SK-N-SH treated with all-trans-retinoic acid at 6 μM for 48 hours (cell line): ENCODE measurements around the gene FHOD3.

Experiments used
- ATAC-seq: fragments of 200-7000 bp; cut with Tn5 transposase; 3 replicates; pipeline ENCODE4 v1.9.1; 2020; ENCODE audit warnings: mild to moderate bottlenecking, moderate library complexity
- ARNTL ChIP-seq: fragments of 450-650 bp; formaldehyde crosslinking; IDR thresholded peaks from 2 replicates; pipeline ENCODE4 v1.5.0; 2020; ENCODE audit warnings: low read depth, mild to moderate bottlenecking, moderate library complexity, borderline replicate concordance
- CSDC2 ChIP-seq: fragments of 250-450 bp; sonication (Bioruptor Pico); IDR thresholded peaks from 2 replicates; pipeline ENCODE4 v1.5.0; 2020; ENCODE audit warnings: mild to moderate bottlenecking, moderate library complexity
- ESRRG ChIP-seq: fragments of 250-450 bp; sonication (Bioruptor Pico); IDR thresholded peaks from 2 replicates; pipeline ENCODE4 v1.6.1; 2021; ENCODE audit warnings: mild to moderate bottlenecking
- GLIS3 ChIP-seq: fragments of 250-450 bp; sonication (Bioruptor Pico); IDR thresholded peaks from 2 replicates; pipeline ENCODE4 v1.5.0; 2020; ENCODE audit warnings: mild to moderate bottlenecking, moderate library complexity
- OSR1 ChIP-seq: fragments of 250-450 bp; sonication (Bioruptor Pico); IDR thresholded peaks from 2 replicates; pipeline ENCODE4 v1.8.0; 2022; ENCODE audit warnings: moderate library complexity, mild to moderate bottlenecking, inconsistent platforms
- PPARA ChIP-seq: fragments of 250-450 bp; sonication (Bioruptor Pico); IDR thresholded peaks from 2 replicates; pipeline ENCODE4 v1.5.0; 2020; ENCODE audit warnings: mild to moderate bottlenecking, borderline replicate concordance
- RARB ChIP-seq: fragments of 250-450 bp; sonication (Bioruptor Pico); IDR thresholded peaks from 2 replicates; pipeline ENCODE4 v1.8.0; 2021; ENCODE audit warnings: mild to moderate bottlenecking, moderate library complexity
- SNAI2 ChIP-seq: fragments of 250-450 bp; sonication (Bioruptor Pico); IDR thresholded peaks from 2 replicates; pipeline ENCODE4 v1.5.0; 2020; ENCODE audit warnings: mild to moderate bottlenecking, moderate library complexity
- TCF4 ChIP-seq: fragments of 250-450 bp; sonication (Bioruptor Pico); IDR thresholded peaks from 2 replicates; pipeline ENCODE4 v1.8.0; 2021; ENCODE audit warnings: mild to moderate bottlenecking, moderate library complexity, borderline replicate concordance
- ZC3H10 ChIP-seq: fragments of 250-450 bp; sonication (Bioruptor Pico); IDR thresholded peaks from 2 replicates; pipeline ENCODE4 v1.5.1; 2021; ENCODE audit warnings: mild to moderate bottlenecking, moderate library complexity
- ZFP3 ChIP-seq: fragments of 250-450 bp; sonication (Bioruptor Pico); IDR thresholded peaks from 2 replicates; pipeline ENCODE4 v1.5.0; 2020; ENCODE audit warnings: mild to moderate bottlenecking, moderate library complexity
- ZFP30 ChIP-seq: fragments of 450-650 bp; formaldehyde crosslinking; IDR thresholded peaks from 2 replicates; pipeline ENCODE4 v1.5.0; 2022; ENCODE audit warnings: mild to moderate bottlenecking, moderate library complexity
- ZNF565 ChIP-seq: fragments of 450-650 bp; formaldehyde crosslinking; conservative IDR thresholded peaks from 2 replicates; pipeline ENCODE4 v1.5.0; 2020; ENCODE audit warnings: low read depth, mild to moderate bottlenecking, moderate library complexity
- ZNF70 ChIP-seq: fragments of 450-650 bp; formaldehyde crosslinking; IDR thresholded peaks from 2 replicates; pipeline ENCODE4 v1.5.0; 2020; ENCODE audit warnings: mild to moderate bottlenecking, moderate library complexity
- ZNF8 ChIP-seq: fragments of 450-650 bp; formaldehyde crosslinking; IDR thresholded peaks from 2 replicates; pipeline ENCODE4 v1.5.0; 2020; ENCODE audit warnings: mild to moderate bottlenecking, moderate library complexity
- TF ChIP-seq, protein P1 (sequence below): fragments of 250-450 bp; sonication (Bioruptor Pico); IDR thresholded peaks from 2 replicates; pipeline ENCODE4 v1.5.1; 2020; ENCODE audit warnings: low read depth, mild to moderate bottlenecking, moderate library complexity
- TF ChIP-seq, protein P2 (sequence below): fragments of 250-450 bp; sonication (Bioruptor Pico); IDR thresholded peaks from 2 replicates; pipeline ENCODE4 v1.8.0; 2021; ENCODE audit warnings: low read depth, mild to moderate bottlenecking, moderate library complexity, borderline replicate concordance
- TF ChIP-seq, protein P3 (sequence below): fragments of 250-450 bp; sonication (Bioruptor Pico); IDR thresholded peaks from 2 replicates; pipeline ENCODE4 v1.5.1; 2021; ENCODE audit warnings: mild to moderate bottlenecking, moderate library complexity

The FHOD3 gene

DNA sequence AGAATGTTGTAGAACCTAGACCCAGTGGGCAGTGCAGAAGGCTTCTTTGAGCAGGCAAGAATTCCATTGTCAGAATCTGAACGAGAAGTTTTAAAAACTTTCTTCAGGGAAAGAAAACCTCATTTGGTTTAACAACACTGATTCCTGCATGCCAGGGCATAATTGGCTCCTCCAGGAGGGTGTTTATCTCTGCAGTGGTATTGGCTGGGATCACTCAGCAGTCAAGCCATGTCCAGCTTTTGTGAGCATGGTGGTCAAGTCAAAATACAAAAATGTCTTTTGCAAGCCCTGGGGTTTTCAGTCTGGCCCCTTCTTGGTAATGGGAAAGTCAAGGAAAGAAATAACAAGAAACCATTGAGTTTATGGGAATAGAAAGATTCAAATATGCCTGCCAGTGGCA, 28.3 kb downstream of the FHOD3 start:
- TF ChIP-seq ZNF565 (no peak), SNAI2 (CRISPR knock-in tag) (no peak), OSR1 (CRISPR knock-in tag) (no peak), ESRRG (CRISPR knock-in tag) (no peak), ZFP30 (no peak), ZNF8 (no peak), GLIS3 (CRISPR knock-in tag) (no peak), PPARA (CRISPR knock-in tag) (no peak)
- TF ChIP-seq, protein P1, sequence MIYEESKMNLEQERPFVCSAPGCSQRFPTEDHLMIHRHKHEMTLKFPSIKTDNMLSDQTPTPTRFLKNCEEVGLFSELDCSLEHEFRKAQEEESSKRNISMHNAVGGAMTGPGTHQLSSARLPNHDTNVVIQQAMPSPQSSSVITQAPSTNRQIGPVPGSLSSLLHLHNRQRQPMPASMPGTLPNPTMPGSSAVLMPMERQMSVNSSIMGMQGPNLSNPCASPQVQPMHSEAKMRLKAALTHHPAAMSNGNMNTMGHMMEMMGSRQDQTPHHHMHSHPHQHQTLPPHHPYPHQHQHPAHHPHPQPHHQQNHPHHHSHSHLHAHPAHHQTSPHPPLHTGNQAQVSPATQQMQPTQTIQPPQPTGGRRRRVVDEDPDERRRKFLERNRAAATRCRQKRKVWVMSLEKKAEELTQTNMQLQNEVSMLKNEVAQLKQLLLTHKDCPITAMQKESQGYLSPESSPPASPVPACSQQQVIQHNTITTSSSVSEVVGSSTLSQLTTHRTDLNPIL: no peak
- ATAC-seq: no peak

DNA sequence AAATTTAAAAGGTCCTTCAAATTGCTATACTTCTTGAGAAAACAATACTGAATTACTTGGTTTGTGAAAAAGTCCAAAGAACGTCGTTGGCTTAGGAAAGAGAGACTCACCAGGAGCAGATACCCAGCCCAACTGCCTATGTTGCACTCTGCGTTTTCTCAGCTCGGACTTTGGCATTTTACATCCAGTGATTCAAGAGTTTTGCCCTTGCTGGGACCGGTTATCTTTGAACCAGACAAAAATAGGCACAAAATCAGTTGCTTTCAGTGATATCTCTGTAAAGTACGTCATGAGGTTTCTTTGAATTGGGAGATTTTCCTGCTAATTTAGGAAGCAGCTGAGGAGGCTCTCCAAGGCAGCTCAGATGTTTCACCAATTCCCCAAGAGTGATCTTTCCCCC, 29.3 kb downstream of the FHOD3 start:
- no peak for ATAC-seq
- TF ChIP-seq, protein P1: no peak
- TF ChIP-seq RARB (no peak), ZNF8 (no peak)

DNA sequence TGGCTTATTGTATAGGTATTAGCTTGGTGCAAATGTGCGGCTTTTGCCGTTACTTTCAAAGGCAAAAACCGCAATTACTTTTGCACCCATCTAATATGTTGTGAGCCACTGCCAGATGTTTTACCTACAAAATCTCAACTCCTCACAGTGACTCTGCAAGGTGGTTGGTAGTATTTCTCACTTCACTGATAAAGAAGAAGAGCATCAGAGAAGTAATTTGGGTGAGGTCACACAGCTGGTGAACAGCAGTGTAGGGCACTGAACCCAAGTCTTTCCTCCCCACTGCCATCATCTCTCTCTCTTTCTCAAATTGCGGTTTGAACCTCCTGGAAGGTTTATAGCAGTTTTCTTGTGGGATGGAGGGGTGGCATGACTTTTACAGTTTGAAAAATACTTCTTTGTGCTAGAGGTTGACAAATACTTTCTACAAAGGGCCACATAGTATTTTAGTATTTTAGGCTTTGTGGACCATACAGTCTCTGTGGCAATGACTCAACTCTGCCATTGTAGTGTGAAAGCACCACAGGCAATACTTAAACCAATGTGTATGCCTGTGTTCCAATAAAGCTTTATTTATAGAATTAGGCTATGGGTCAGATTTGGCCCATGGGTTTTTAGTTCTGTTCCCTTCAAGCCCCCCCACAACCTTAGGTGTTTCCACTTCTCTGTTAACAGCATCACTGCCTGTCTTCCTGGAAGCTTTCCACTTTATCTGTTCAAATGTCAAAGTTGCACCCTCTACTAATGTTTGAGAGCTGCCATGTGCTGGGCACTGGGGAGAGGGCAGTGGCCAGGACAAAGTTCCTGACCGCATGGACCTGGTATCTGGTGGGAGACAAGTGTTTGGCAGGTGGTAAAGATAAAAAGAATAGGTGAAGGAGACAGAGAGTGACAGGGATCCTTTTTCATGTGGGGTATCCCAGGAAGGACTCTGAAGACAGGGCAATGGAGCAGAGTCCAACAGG, 30.1 kb downstream of the FHOD3 start:
- no peak for TF ChIP-seq ZFP3 (CRISPR knock-in tag)
- ATAC-seq: no peak

DNA sequence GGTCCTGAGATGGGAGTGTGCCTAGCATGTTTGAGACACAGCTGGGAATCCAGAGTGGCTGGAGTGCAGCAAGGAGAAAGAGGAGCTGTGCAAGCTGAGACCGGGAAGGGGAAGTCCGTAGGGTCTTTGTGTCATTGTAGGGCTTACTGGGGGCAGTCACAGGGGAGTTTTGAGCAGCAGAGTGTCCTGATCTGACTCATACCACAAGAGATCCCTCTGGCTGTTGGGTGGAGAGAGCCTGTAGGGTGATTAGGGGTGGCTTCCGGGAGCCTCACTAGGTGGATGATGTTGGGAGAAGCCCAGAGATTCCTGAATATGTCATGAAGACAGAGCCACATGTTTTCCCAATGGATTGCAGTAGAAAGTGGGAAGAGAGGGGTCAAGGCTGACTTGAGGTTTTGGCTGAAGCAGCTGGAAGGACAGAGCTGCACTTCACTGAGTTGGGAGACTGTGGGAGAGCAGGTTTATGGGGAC, 30.9 kb downstream of the FHOD3 start:
- ATAC-seq: no peak
- no peak for TF ChIP-seq ZFP3 (CRISPR knock-in tag)
- TF ChIP-seq, protein P2, sequence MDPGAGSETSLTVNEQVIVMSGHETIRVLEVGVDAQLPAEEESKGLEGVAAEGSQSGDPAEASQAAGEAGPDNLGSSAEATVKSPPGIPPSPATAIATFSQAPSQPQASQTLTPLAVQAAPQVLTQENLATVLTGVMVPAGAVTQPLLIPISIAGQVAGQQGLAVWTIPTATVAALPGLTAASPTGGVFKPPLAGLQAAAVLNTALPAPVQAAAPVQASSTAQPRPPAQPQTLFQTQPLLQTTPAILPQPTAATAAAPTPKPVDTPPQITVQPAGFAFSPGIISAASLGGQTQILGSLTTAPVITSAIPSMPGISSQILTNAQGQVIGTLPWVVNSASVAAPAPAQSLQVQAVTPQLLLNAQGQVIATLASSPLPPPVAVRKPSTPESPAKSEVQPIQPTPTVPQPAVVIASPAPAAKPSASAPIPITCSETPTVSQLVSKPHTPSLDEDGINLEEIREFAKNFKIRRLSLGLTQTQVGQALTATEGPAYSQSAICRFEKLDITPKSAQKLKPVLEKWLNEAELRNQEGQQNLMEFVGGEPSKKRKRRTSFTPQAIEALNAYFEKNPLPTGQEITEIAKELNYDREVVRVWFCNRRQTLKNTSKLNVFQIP (CRISPR knock-in tag): no peak
- no peak for TF ChIP-seq TCF4 (CRISPR knock-in tag)
- TF ChIP-seq, protein P3, sequence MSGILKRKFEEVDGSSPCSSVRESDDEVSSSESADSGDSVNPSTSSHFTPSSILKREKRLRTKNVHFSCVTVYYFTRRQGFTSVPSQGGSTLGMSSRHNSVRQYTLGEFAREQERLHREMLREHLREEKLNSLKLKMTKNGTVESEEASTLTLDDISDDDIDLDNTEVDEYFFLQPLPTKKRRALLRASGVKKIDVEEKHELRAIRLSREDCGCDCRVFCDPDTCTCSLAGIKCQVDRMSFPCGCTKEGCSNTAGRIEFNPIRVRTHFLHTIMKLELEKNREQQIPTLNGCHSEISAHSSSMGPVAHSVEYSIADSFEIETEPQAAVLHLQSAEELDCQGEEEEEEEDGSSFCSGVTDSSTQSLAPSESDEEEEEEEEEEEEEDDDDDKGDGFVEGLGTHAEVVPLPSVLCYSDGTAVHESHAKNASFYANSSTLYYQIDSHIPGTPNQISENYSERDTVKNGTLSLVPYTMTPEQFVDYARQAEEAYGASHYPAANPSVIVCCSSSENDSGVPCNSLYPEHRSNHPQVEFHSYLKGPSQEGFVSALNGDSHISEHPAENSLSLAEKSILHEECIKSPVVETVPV (CRISPR knock-in tag): no peak
- no peak for TF ChIP-seq ZNF8
- no peak for TF ChIP-seq ZNF70 (CRISPR knock-in tag)
- no peak for TF ChIP-seq SNAI2 (CRISPR knock-in tag)
- TF ChIP-seq CSDC2 (CRISPR knock-in tag): no peak
- no peak for TF ChIP-seq ARNTL (CRISPR knock-in tag)
- TF ChIP-seq RARB: no peak
- TF ChIP-seq, protein P1: no peak
- TF ChIP-seq ZC3H10 (CRISPR knock-in tag): no peak

DNA sequence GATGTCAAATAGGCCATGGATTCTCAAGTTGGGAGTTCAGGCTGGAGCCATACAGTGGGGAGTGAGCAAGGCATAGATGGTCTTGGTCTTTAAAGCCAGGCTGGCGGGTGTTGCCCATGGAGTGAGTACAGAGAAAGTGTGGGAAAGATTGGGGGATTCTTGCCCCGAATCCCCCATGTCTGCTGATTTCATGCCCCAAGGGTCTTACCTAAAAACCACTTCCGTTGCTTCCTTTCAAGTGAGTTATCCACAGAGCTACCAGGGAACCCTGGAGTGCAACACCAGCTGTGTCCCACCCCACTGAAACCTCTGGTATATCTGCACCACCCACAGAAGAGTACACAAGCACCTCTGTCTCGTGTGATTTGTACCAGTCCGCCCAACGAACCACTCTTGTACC, 31.4 kb downstream of the FHOD3 start:
- ATAC-seq: no peak
- TF ChIP-seq PPARA (CRISPR knock-in tag) (no peak), CSDC2 (CRISPR knock-in tag) (no peak), ZNF70 (CRISPR knock-in tag) (no peak)
